ENCODE measurements around the gene PDE4A. TPM values are rescaled to one million over a fixed set of nuclear protein-coding genes. Genes with fewer than 3 reads are reported as not detected.
"Not testable (repeated sequence)": the region's sequence is repeated elsewhere in the genome, so short reads cannot be mapped to it uniquely, and the experiment has no call there.

Gene PDE4A
- total and polyA plus RNA-seq, 9 donors = 1.2 to 4.0 (median 2.9) TPM

DNA sequence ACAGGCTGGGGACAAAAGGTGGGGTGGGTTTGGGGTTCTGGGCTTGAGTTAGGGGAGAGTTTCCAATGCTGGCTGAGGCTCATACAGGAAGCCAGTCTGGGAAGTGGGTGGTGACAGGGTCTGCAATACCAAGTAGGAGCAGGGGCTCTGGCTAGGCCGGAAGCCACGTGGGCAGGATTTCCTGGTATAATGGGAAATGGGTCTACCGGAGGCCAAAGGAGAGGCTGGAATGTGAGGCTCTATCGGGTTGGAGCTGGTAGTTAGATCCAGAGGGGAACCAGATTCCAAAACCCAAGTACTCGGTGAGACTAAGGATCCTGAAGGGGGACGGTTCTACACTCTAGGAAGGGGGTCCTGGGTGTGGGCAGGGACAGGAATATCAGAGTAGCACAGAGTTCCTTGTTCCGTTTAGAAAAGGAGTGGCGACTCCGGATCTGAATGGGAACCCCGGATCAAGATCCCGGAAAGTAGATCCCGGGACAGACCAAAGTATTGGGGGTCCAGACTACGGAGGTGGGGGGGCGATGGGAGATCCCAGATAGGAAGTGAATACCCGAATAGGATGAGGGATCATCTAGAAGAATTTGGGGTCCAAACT is 17.8 kb upstream of the PDE4A start:
- H3K9me3 ChIP-seq (replicated peaks; ENCODE audit: control insufficient read depth, low read depth, low read length) = no peaks in the 10 kb centered on the region
- no peak for DNase-seq
- 2% methylated on average over 14 of the region's 15 CpGs for WGBS (ENCODE audit: insufficient coverage)
- peaks cover 29% of the 10 kb centered on the region for H3K27me3 ChIP-seq (ENCODE audit: control insufficient read depth, insufficient read depth, low read length)
- H3K4me1 ChIP-seq (ENCODE audit: control insufficient read depth, insufficient read depth, low read length) = peaks cover 50% of the 10 kb centered on the region
- H3K27ac ChIP-seq (ENCODE audit: low read length) = peak overlapping the region; percentile 68
- H3K36me3 ChIP-seq (ENCODE audit: control insufficient read depth, insufficient read depth, low read length) = peaks cover 22% of the 10 kb centered on the region
- peak overlapping the region; percentile 88 for H3K4me3 ChIP-seq (ENCODE audit: low read length)

DNA sequence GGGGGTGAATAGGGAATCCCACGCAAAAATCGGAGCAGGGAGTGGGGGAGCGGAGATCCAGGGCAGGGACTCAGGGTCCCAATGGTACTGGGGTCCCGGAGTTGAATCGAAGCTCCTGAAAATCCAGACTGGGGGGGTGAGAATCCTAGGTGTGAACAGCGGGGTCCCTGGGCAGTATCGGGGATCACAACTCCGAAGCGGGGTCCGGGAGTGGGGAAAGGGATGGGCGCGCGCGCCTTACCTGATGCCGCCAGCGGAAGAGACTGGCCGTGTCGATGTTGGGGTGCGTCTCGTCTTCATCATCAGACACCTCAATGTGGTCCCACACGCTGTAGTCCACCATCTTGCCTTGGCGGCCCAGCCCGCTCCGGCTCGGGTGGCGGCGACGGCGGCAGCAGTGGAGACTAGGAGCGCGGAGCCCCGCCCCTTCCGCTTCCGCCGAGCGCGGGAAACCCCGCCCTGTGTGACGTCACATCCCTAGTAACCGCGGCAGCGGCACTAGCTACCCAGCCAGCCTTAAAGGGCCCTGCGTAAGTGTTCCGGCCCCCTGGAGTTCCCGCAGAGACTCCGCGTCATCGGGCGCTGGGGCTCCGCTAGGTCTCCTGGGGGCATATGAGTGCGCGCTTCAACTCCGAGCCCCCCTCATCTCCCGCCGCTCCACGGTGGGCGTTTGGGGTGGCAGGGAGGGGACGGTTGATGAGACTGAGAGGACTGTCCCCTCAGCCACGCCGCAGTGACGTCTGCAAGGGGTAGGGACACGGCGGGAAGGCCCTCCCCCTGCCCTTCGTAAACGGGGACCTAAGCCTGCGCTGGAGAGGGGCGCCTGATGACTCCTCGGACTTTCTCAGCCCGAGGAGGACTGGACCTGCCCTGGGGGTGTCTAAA is 17.0 kb upstream of the PDE4A start, which contains the start of gene CDC37:
Gene CDC37 (minus strand): TSS at position 406 of the 885 bp plus-strand sequence. CDS start 63 bp downstream, at position 343.
- under 1% methylated on average over 51 of the region's 69 CpGs for WGBS (ENCODE audit: insufficient coverage)
- peaks cover 35% of the 10 kb centered on the region for H3K27me3 ChIP-seq (ENCODE audit: control insufficient read depth, insufficient read depth, low read length)
- no peaks in the 10 kb centered on the region for H3K9me3 ChIP-seq (replicated peaks; ENCODE audit: control insufficient read depth, low read depth, low read length)
- H3K27ac ChIP-seq (ENCODE audit: low read length) = peak within 1 kb of the TSS; percentile 93
- peaks cover 50% of the 10 kb centered on the region for H3K4me1 ChIP-seq (ENCODE audit: control insufficient read depth, insufficient read depth, low read length)
- DNase-seq = peak; percentile 98
- H3K4me3 ChIP-seq (ENCODE audit: low read length) = peak within 1 kb of the TSS; percentile 88
- peaks cover 14% of the 10 kb centered on the region for H3K36me3 ChIP-seq (ENCODE audit: control insufficient read depth, insufficient read depth, low read length)

DNA sequence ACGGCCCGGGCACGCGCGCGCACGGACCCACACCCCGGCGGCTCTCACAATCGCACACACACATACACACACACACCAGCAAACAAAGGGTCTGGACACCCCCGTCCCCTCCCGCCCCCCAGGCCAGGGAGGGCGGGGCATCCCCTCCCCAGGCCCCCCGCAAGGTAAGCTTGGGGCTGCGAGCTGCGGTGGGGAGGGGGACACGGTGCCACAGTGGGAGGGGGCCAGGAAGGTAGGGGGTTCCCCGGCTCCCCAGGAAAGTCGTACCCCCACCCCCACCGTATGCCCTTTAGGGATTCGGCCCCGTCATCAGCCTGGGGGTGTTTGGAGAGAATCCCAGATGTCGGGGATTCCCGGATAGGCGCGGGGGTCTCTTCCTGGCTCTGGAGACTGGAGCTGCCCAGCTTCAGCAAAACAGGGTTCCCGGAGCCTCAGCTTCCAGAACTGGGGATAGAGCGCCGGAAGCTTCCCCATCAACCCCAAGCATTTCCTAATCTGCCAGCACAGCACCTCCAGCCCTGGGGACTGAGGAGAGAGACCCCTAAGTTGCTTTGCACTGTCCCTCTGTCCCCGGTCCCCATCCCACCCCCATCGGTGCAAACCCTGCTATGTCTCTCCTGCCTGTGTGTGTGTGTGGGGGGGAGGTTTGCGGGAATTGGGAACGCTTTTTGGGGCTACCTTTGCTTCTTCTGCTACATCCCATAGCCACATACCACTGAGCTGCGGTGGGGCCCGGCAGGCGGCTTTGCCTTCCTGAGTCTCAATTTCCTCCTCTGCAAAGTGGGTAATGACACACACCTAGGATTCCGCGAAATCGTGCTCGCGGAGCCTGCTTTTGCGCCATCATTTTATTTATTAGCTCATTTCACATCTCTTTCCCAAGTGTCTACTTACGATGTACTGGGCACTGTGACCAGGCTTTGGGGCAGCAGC is 15.2 kb upstream of the PDE4A start:
- Histone ChIP-seq H3K4me1 (ENCODE audit: control insufficient read depth, insufficient read depth, low read length) (peaks cover 41% of the 10 kb centered on the region), H3K27ac (ENCODE audit: low read length) (no peak overlapping the region), H3K4me3 (ENCODE audit: low read length) (peak overlapping the region; percentile 88), H3K27me3 (ENCODE audit: control insufficient read depth, insufficient read depth, low read length) (peaks cover 46% of the 10 kb centered on the region), H3K9me3 (replicated peaks; ENCODE audit: control insufficient read depth, low read depth, low read length) (no peaks in the 10 kb centered on the region), H3K36me3 (ENCODE audit: control insufficient read depth, insufficient read depth, low read length) (peaks cover 5% of the 10 kb centered on the region)
- 5% methylated on average over 12 of the region's 43 CpGs for WGBS (ENCODE audit: insufficient coverage)
- DNase-seq = no peak

DNA sequence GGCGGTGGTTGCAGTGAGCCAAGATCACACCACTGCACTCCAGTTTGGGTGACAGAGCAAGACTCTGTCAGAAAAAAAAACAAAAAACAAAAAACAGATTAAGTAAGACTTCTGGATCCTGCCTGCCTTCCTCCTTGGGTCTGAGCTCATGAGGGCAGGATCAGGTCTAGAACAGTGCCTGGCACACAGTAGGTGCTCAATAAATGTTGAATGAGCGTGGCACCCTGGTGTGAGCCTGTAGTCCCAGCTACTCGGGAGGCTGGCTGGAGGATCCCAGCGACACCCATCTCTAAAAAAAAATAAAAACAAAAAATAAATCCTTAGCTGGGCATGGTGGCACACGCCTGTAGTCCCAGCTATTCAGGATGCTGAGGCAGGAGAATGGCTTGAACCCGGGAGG is 14.1 kb upstream of the PDE4A start:
- Histone ChIP-seq H3K4me3 (ENCODE audit: low read length) (no peak overlapping the region), H3K36me3 (ENCODE audit: control insufficient read depth, insufficient read depth, low read length) (no peaks in the 10 kb centered on the region), H3K9me3 (replicated peaks; ENCODE audit: control insufficient read depth, low read depth, low read length) (no peaks in the 10 kb centered on the region), H3K4me1 (ENCODE audit: control insufficient read depth, insufficient read depth, low read length) (peaks cover 31% of the 10 kb centered on the region), H3K27ac (ENCODE audit: low read length) (no peak overlapping the region), H3K27me3 (ENCODE audit: control insufficient read depth, insufficient read depth, low read length) (peaks cover 50% of the 10 kb centered on the region)
- WGBS (ENCODE audit: insufficient coverage) = 90% methylated on average over 3 of the region's 6 CpGs
- DNase-seq = no peak

DNA sequence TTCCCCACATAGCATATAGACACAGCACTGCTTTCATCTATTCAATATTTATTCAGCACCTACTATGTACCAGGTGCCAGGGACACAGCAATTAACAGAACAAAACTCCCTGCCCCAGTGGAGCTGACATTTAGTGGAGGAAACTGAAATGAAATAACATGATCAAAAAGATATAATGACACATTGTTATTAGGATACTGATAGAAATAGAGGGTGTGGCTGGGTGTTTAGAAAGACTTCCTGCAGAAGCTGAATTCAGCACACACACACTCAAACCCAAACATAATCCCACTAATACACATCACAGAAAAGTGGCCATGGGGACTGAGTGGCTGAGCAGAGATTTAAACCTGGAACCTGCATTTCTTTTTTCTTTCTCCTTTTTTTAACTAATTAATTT is 13.2 kb upstream of the PDE4A start:
- DNase-seq = no peak
- Histone ChIP-seq H3K27me3 (ENCODE audit: control insufficient read depth, insufficient read depth, low read length) (peaks cover 52% of the 10 kb centered on the region), H3K9me3 (replicated peaks; ENCODE audit: control insufficient read depth, low read depth, low read length) (no peaks in the 10 kb centered on the region), H3K27ac (ENCODE audit: low read length) (no peak overlapping the region), H3K36me3 (ENCODE audit: control insufficient read depth, insufficient read depth, low read length) (no peaks in the 10 kb centered on the region), H3K4me3 (ENCODE audit: low read length) (no peak overlapping the region), H3K4me1 (ENCODE audit: control insufficient read depth, insufficient read depth, low read length) (peaks cover 22% of the 10 kb centered on the region)

GRCh38 chr19:10408511-10409283 is 11.6 kb upstream of the PDE4A start:
- no peaks in the 10 kb centered on the region for H3K9me3 ChIP-seq (replicated peaks; ENCODE audit: control insufficient read depth, low read depth, low read length)
- 72% methylated on average over 17 of the region's 18 CpGs for WGBS (ENCODE audit: insufficient coverage)
- peaks cover 16% of the 10 kb centered on the region for H3K4me1 ChIP-seq (ENCODE audit: control insufficient read depth, insufficient read depth, low read length)
- H3K4me3 ChIP-seq (ENCODE audit: low read length) = no peak overlapping the region
- no peaks in the 10 kb centered on the region for H3K36me3 ChIP-seq (ENCODE audit: control insufficient read depth, insufficient read depth, low read length)
- H3K27me3 ChIP-seq (ENCODE audit: control insufficient read depth, insufficient read depth, low read length) = peaks cover 52% of the 10 kb centered on the region
- H3K27ac ChIP-seq (ENCODE audit: low read length) = peak overlapping the region; percentile 59
- DNase-seq = peak; percentile 65

GRCh38 chr19:10411224-10411623 is 9.1 kb upstream of the PDE4A start:
- not testable (repeated sequence) for DNase-seq; H3K27ac ChIP-seq (ENCODE audit: low read length); H3K4me1 ChIP-seq (ENCODE audit: control insufficient read depth, insufficient read depth, low read length); H3K36me3 ChIP-seq (ENCODE audit: control insufficient read depth, insufficient read depth, low read length); H3K9me3 ChIP-seq (replicated peaks; ENCODE audit: control insufficient read depth, low read depth, low read length); H3K4me3 ChIP-seq (ENCODE audit: low read length)
- WGBS (ENCODE audit: insufficient coverage) = 56% methylated on average over 4 of the region's 5 CpGs
- H3K27me3 ChIP-seq (ENCODE audit: control insufficient read depth, insufficient read depth, low read length) = peaks cover 44% of the 10 kb centered on the region

- H3K36me3 ChIP-seq (ENCODE audit: control insufficient read depth, insufficient read depth, low read length) = no peaks in the 10 kb centered on the region
- H3K4me1 ChIP-seq (ENCODE audit: control insufficient read depth, insufficient read depth, low read length) = peaks cover 11% of the 10 kb centered on the region
- no peak for DNase-seq
- H3K27ac ChIP-seq (ENCODE audit: low read length) = no peak overlapping the region
- WGBS (ENCODE audit: insufficient coverage) = 82% methylated on average over 9 of the region's 13 CpGs
- H3K9me3 ChIP-seq (replicated peaks; ENCODE audit: control insufficient read depth, low read depth, low read length) = peaks cover 4% of the 10 kb centered on the region
- H3K4me3 ChIP-seq (ENCODE audit: low read length) = no peak overlapping the region
- peaks cover 48% of the 10 kb centered on the region for H3K27me3 ChIP-seq (ENCODE audit: control insufficient read depth, insufficient read depth, low read length)
Measured at GRCh38 chr19:10412257-10412977, 7.9 kb upstream of the PDE4A start.

GRCh38 chr19:10416083-10416379 is 4.3 kb upstream of the PDE4A start:
- WGBS (ENCODE audit: insufficient coverage) = 10% methylated on average over 9 of the region's 9 CpGs
- Histone ChIP-seq H3K27me3 (ENCODE audit: control insufficient read depth, insufficient read depth, low read length) (peaks cover 62% of the 10 kb centered on the region), H3K4me3 (ENCODE audit: low read length) (peak overlapping the region; percentile 40), H3K36me3 (ENCODE audit: control insufficient read depth, insufficient read depth, low read length) (no peaks in the 10 kb centered on the region), H3K9me3 (replicated peaks; ENCODE audit: control insufficient read depth, low read depth, low read length) (peaks cover 4% of the 10 kb centered on the region), H3K27ac (ENCODE audit: low read length) (no peak overlapping the region), H3K4me1 (ENCODE audit: control insufficient read depth, insufficient read depth, low read length) (peaks cover 40% of the 10 kb centered on the region)
- DNase-seq = no peak

Data from muscle of leg (tissue), 11 donors.